Activated T-helper 9 cell treated with anti-CD3 and anti-CD28 coated beads, Interleukin-2, amount 50 U/mL, for 16 hours (primary cell): Measurements from ENCODE around the gene FARSB.

ENCODE experiments used
- DNase-seq: peaks from one replicate; pipeline ENCODE4 v3.0.0-alpha.2; 2020; ENCODE audit warnings: low read depth

Gene FARSB

GRCh38 chr2:222663479-222663878 is 7.6 kb upstream of the FARSB start:
- DNase-seq = no peak

GRCh38 chr2:222656526-222657446 is 894 bp upstream of the FARSB start:
- DNase-seq = no peak

GRCh38 chr2:222653280-222653679 is 2.6 kb downstream of the FARSB start:
- DNase-seq = no peak

GRCh38 chr2:222652491-222653255 is 3.2 kb downstream of the FARSB start:
- no peak for DNase-seq

GRCh38 chr2:222651718-222652418 is 4.0 kb downstream of the FARSB start:
- DNase-seq = no peak

GRCh38 chr2:222649801-222650200 is 6.1 kb downstream of the FARSB start:
- no peak for DNase-seq

- DNase-seq = no peak
These were observed 9.9 kb downstream of the FARSB start for GRCh38 chr2:222646008-222646407.

GRCh38 chr2:222643134-222643533 is 12.8 kb downstream of the FARSB start:
- no peak for DNase-seq

GRCh38 chr2:222641336-222641735 is 14.6 kb downstream of the FARSB start:
- DNase-seq = no peak

GRCh38 chr2:222637067-222637466 is 18.8 kb downstream of the FARSB start:
- DNase-seq = no peak

- DNase-seq = no peak
These were observed 20.6 kb downstream of the FARSB start for GRCh38 chr2:222635295-222635694.

GRCh38 chr2:222627764-222628163 is 28.1 kb downstream of the FARSB start:
- no peak for DNase-seq

- DNase-seq = no peak
These were observed 32.1 kb downstream of the FARSB start for GRCh38 chr2:222623756-222624309.

- DNase-seq = no peak
These were observed 33.0 kb downstream of the FARSB start for GRCh38 chr2:222622910-222623309.

- no peak for DNase-seq
These were observed 34.0 kb downstream of the FARSB start for GRCh38 chr2:222621893-222622292.

GRCh38 chr2:222615320-222615719 is 40.6 kb downstream of the FARSB start:
- no peak for DNase-seq

- DNase-seq = no peak
These were observed 42.1 kb downstream of the FARSB start for GRCh38 chr2:222613715-222614331.

- DNase-seq = no peak
These were observed 44.2 kb downstream of the FARSB start for GRCh38 chr2:222611684-222612083.

- no peak for DNase-seq
These were observed 45.1 kb downstream of the FARSB start for GRCh38 chr2:222610746-222611145.

GRCh38 chr2:222609381-222609780 is 46.5 kb downstream of the FARSB start:
- DNase-seq = no peak

GRCh38 chr2:222608081-222608480 is 47.8 kb downstream of the FARSB start:
- DNase-seq = no peak

GRCh38 chr2:222606306-222606705 is 49.6 kb downstream of the FARSB start:
- DNase-seq = no peak
